GM12878 (cell line): ENCODE results near the gene CENPH. TPM values are rescaled to one million over a fixed set of nuclear protein-coding genes. Genes with fewer than 3 reads are reported as not detected.
A peak's percentile ranks its signal among the peaks of the same experiment; 100 is the strongest.
"Not testable (repeated sequence)": the region's sequence is repeated elsewhere in the genome, so short reads cannot be mapped to it uniquely, and the experiment has no call there.

Experiments used
- ATAC-seq: fragments of 200-7000 bp; cut with Tn5 transposase; 3 replicates; pipeline ENCODE4 v1.9.1; 2020; ENCODE audit warnings: mild to moderate bottlenecking, moderate library complexity
- BruUV-seq: library from RNA; stranded (reverse); fragments of 400-500 nt; replicated peaks from 2 replicates; lab custom pipeline; 2021; lab: Mats Ljungman, UMichigan
- CTCF ChIA-PET: fragments of 300-600 bp; sonication (Branson Sonifier 250); formaldehyde crosslinking; extraction: SDS; loops from one replicate; lab custom pipeline; 2021; ENCODE audit warnings: inconsistent platforms; lab: Yijun Ruan, JAX
- POLR2A ChIA-PET: fragments of 350-600 bp; formaldehyde crosslinking; extraction: SDS; loops from one replicate; lab custom pipeline; 2021; ENCODE audit warnings: inconsistent platforms; lab: Charles Lee
- RAD21 ChIA-PET: fragments of 300-600 bp; sonication (Branson Sonifier 250); formaldehyde crosslinking; loops from one replicate; lab custom pipeline; 2023; ENCODE audit warnings: antibody characterized with exemption; ENCODE audit not compliant: unreplicated experiment; lab: Charles Lee
- SMC1A ChIA-PET: fragments of 300-600 bp; sonication (Branson Sonifier 250); formaldehyde crosslinking; loops from one replicate; lab custom pipeline; 2023; ENCODE audit not compliant: unreplicated experiment, uncharacterized antibody; lab: Charles Lee
- DNase-seq: peaks from one replicate; pipeline ENCODE4 v3.0.0-alpha.2; 2011; ENCODE audit warnings: low read depth, low spot score
- FAIRE-seq: peaks from 3 replicates; lab custom pipeline; 2011; peaks lifted over from hg19 to GRCh38; lab: Jason Lieb, UNC
- H2AFZ ChIP-seq: 2 replicates; pipeline ENCODE4 v1.6.0; 2011; ENCODE audit warnings: low read depth, low read length, control low read depth; ENCODE audit not compliant: control insufficient read depth
- H3K27ac ChIP-seq: 2 replicates; pipeline ENCODE4 v1.5.1; 2011; ENCODE audit warnings: control low read depth; ENCODE audit not compliant: control insufficient read depth, insufficient read depth
- H3K27me3 ChIP-seq, 2 experiments: replicated peaks in 1 of 2; 2 replicates each; pipeline versions ENCODE4 v1.6.0 to v1.6.1; 2011; ENCODE audit warnings: low read length in 1 of 2; ENCODE audit not compliant: control insufficient read depth in 2 of 2, insufficient read depth in 2 of 2
- H3K36me3 ChIP-seq, 2 experiments: 2 replicates each; pipeline ENCODE4 v1.5.1; 2011; ENCODE audit warnings: low read length in 1 of 2; ENCODE audit not compliant: control insufficient read depth in 2 of 2, insufficient read depth in 2 of 2
- H3K4me1 ChIP-seq: 2 replicates; pipeline ENCODE4 v1.6.1; 2011; ENCODE audit warnings: mild to moderate bottlenecking, low read length, moderate library complexity, mixed read lengths; ENCODE audit not compliant: control insufficient read depth, insufficient read depth
- H3K4me2 ChIP-seq: 2 replicates; pipeline ENCODE4 v1.6.0; 2011; ENCODE audit warnings: control low read depth; ENCODE audit not compliant: control insufficient read depth, insufficient read depth
- H3K4me3 ChIP-seq: fragments of 200-600 bp; sonication (generic); 2 replicates; pipeline ENCODE4 v1.5.1; 2016
- H3K79me2 ChIP-seq: 2 replicates; pipeline ENCODE4 v1.6.0; 2011; ENCODE audit warnings: low read length; ENCODE audit not compliant: control insufficient read depth, insufficient read depth
- H3K9ac ChIP-seq: 2 replicates; pipeline ENCODE4 v1.8.0; 2011; ENCODE audit warnings: low read length, control low read depth, mixed read lengths; ENCODE audit not compliant: control insufficient read depth, insufficient read depth
- H3K9me3 ChIP-seq: replicated peaks from 3 replicates; pipeline ENCODE4 v1.5.1; 2011; ENCODE audit warnings: mild to moderate bottlenecking, low read length; ENCODE audit not compliant: control insufficient read depth, insufficient read depth
- H4K20me1 ChIP-seq: 2 replicates; pipeline ENCODE4 v1.6.0; 2011; ENCODE audit not compliant: control insufficient read depth, insufficient read depth
- BACH1 ChIP-seq: fragments of 450-650 bp; IDR thresholded peaks from 2 replicates; pipeline ENCODE4 v1.6.1; 2017; ENCODE audit warnings: mild to moderate bottlenecking, borderline replicate concordance
- NFYB ChIP-seq: IDR thresholded peaks from 2 replicates; pipeline ENCODE4 v1.6.1; 2011; ENCODE audit warnings: low read depth, mild to moderate bottlenecking, low read length, improper control_type of control experiment, moderate library complexity; ENCODE audit not compliant: insufficient read depth
- WGBS: methylation state at CpG from one replicate; pipeline ENCODE4 v1.1.6; 2016; ENCODE audit warnings: low lambda C conversion rate; ENCODE audit not compliant: insufficient replicate concordance, insufficient coverage; ENCODE audit errors: missing lambda C conversion rate; 5-methylcytosine and 5-hydroxymethylcytosine counted together
- in situ Hi-C: fragments of 300-500 bp; cut with MboI; formaldehyde crosslinking; loops from 9 replicates; pipeline ENCODE4 v1.14.3; 2018; ENCODE audit warnings: mixed read lengths
- intact Hi-C: fragments of 100-400 bp; cut with micrococcal nuclease; formaldehyde crosslinking; loops from one replicate; pipeline ENCODE4 v1.14.2; 2022; ENCODE audit not compliant: unreplicated experiment
- polyA plus RNA-seq, 11 experiments: library from polyadenylated mRNA; depleted of rRNA in 4 of 11; unstranded in 6 of 11; stranded (reverse) in 5 of 11; fragments of >200 nt; fragmentation: Nextera tagmentation in 4 of 11; fragmentation: Illumina TruSeq in 1 of 11; extraction: Ambion mirVana in 4 of 11; extraction: Trizol in 1 of 11; gene quantifications; 1 replicate in 1 of 11; 2 replicates in 10 of 11; pipeline versions ENCODE4 v1.2.1 to v1.2.3, GENCODE V29; 2011 to 2016; ENCODE audit warnings: inconsistent platforms in 2 of 11, missing spikeins in 2 of 11, low read depth in 1 of 11
- total RNA-seq, 4 experiments: library from RNA; depleted of rRNA in 3 of 4; stranded (reverse); fragments of >200 nt in 3 of 4; fragmentation: Illumina TruSeq in 1 of 4; extraction: Trizol in 1 of 4; gene quantifications; 2 replicates each; pipeline versions ENCODE4 v1.2.1 to v1.2.3, GENCODE V29; 2013 to 2021

Gene CENPH
- total and polyA plus RNA-seq, 10 of the 15 experiments (the other 5 are each of a cell fraction or from before 2014, with no cell fraction given), result 7.3 to 65.6 (median 45.9) TPM

GRCh38 chr5:69181659-69182293 lies 7.6 kb upstream of the CENPH start:
- H4K20me1 ChIP-seq, FAIRE-seq, H3K27ac ChIP-seq, ATAC-seq, H3K4me1 ChIP-seq, BruUV-seq, H3K9ac ChIP-seq, H3K36me3 ChIP-seq, H3K79me2 ChIP-seq, H3K27me3 ChIP-seq, intact Hi-C loops, in situ Hi-C loops, RAD21 ChIA-PET, DNase-seq, H3K4me2 ChIP-seq, POLR2A ChIA-PET, SMC1A ChIA-PET, H3K4me3 ChIP-seq, H3K9me3 ChIP-seq, H2AFZ ChIP-seq: not testable (repeated sequence)
- 90% methylated on average over 13 of the region's 15 CpGs for WGBS
- peak; percentile 73 for TF ChIP-seq NFYB
- CTCF ChIA-PET, result interaction anchor here (1.6 kb wide), 1 partner anchor 13 kb away, joined by 3 read pairs; no protein-coding TSS in a partner anchor

- Histone ChIP-seq H3K9me3 (no peaks in the 10 kb centered on the region), H3K4me3 (no peak overlapping the region), H3K9ac (no peak overlapping the region), H3K79me2 (no peaks in the 10 kb centered on the region), H2AFZ (no peak overlapping the region), H3K36me3 (no peaks in the 10 kb centered on the region), H3K4me1 (peaks cover 5% of the 10 kb centered on the region; the same call in 1 of the 2 replicates), H3K27me3 (no peaks in the 10 kb centered on the region), H4K20me1 (no peaks in the 10 kb centered on the region), H3K27ac (no peak overlapping the region), H3K4me2 (no peak overlapping the region)
- TF ChIP-seq BACH1 (no peak), NFYB (0 out of 2 replicates have a peak, but pooled peaks have one; percentile 7)
- ATAC-seq (no peak), DNase-seq (no peak), FAIRE-seq (no peak)
- ChIA-PET SMC1A (interaction anchor here (0.6 kb wide), 1 partner anchor 255 kb away, joined by 3 read pairs; no protein-coding TSS in a partner anchor), RAD21 (no interaction called here), POLR2A (no interaction called here), CTCF (no interaction called here)
- BruUV-seq, result no TSS peak
- intact Hi-C loops, result loop anchor here (5.0 kb wide), 1 partner anchor 92 kb away; the partner anchor contains the start of gene SLC30A5
- in situ Hi-C loops, result no loop called here
- 100% methylated on average over 1 of the region's 1 CpG for WGBS
These were observed 4.8 kb upstream of the CENPH start for GRCh38 chr5:69184621-69185020.
